Activated CD4-positive, alpha-beta T cell treated with anti-CD3 and anti-CD28 coated beads, Interleukin-2, amount 50 U/mL, for 4 hours (primary cell): Measurements from ENCODE around the gene LDLRAD4.
A peak's percentile ranks its signal among the peaks of the same experiment; 100 is the strongest.

Source experiments
- DNase-seq, 2 experiments: peaks; one replicate each; pipeline ENCODE4 v3.0.0-alpha.2; 2020

LDLRAD4 gene

DNA sequence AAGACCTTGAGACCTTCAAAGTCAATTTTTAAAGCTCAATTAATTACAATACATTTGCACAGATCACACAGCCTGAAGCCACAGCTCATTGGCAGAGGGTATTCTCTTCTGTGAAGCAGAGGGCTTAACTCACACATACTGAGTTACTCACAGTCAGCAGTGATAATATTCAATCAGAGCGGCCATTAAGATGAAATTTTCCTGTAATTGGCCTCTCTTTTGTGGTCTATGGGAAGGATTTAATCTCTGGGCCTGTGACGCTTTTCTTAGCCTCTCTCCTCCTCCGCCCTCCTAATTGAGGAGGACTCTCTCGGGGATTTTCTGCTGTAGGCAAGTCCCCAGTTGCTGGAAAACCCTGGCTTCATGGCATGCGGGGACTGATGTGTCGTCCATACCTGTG lies 12.3 kb upstream of the LDLRAD4 start:
- DNase-seq = no peak

DNA sequence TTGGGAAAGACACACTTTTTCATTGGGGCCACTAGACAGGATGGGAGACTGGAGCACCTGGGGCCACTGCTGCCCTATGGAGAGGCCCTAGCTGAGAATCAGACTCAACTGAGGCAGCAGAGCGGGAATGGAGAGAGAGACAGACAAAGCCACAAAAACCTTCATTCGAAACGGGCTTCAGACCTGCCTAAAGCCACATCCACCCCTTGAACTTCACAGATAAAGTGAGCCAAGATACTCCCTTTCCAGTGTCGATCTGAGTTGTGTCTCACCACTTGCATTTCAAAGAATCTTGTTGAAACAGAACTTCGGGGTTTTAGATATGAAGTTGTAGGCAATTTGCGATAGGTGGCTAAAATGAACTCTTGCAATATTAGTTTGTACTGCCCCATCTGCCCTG lies 11.3 kb upstream of the LDLRAD4 start:
- DNase-seq = no peak

DNA sequence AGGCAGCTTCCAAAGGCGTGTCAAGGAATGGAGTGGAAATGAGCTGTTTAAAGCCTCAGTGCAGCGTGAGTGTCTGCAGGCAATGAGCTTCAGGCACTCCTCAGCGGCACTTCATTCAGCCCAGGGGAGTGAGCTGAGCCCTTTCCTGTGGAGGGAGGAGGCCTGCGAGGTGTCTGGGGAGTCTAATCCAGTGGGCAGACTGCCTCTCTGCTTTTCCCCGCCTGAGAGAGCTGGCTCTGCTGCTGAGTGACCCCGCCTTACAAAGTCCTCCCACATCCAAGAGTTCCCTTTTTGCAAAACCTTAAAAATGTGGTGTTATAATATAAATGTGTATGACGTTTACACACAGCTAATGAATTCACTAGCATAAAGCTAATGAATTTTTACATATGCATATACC lies 7.0 kb upstream of the LDLRAD4 start:
- DNase-seq = no peak

DNA sequence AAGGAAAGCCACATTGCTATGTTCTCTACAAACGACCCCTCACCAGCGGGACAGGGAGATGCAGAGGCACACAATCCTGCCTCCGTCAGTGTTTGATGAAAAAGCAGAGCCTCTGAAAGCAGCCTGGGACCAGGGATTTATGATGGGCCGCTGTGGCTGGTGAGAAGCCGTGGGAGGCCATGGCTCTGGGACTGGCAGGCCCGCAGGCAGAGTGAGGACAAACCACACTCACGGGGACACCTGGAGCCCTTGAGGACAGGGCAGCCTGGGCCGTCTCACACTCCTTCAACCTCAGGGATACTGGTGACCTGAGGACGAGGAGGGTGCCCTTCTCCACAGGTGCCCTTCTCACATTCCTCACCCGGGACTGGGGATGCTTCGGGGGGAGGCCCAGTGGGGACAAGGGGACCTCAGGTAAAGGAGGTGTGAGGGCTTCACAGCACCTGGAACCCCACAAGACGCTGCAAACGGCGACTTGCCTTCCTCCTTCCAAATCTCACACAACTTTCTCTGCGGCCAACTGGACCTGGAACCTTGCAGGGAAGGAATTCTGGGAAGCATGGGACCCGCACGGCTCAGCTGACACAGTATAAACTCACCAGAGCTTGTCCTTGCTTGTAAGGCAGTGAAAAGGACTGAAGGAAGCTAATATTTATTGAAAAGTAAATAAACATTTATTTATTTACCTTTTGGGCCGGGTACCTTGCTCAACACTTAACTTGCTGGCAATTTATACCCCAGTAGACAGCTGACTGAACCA lies 5.3 kb upstream of the LDLRAD4 start:
- DNase-seq = no peak

DNA sequence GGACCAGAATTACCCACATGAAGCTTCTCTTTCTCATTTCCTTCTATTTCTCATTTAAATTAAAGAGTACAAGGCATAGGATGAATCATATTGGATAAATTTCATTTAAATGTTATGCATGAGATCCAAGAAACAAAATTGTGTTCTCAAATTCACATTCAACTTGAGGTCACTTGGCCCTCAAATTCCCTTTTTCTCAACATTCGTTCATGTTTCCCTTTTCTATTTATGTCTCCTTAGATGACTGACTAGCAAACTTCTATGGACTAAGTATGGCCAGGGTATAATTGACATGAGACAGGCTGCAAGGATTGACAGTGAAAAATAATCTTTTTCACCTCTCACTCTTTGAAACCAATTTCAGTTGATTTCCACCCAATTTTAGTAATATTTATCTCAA lies 4.0 kb upstream of the LDLRAD4 start:
- no peak for DNase-seq

DNA sequence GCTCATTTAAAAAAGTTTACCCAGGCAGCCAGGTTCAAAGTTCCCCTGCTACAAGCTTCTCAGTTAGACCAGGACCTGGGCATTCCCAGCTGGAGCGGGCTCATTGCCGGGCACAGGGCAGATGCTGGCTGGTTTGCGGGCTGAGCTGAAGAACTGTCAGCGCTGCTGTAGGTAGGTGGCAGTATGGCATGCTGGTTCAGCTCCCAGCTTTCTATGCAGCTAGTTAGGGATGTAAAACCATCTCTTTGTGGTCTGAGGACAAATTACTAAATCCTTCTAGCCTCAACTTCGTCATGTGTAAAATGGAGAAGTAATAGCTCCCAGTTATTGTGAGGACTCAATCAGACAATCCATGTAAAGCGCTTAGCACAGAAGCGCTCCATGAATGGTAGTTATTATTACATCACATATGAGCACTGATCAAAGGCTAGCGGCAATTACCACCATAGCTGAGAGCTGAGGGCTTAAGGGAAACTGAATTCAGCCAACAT lies 2.4 kb upstream of the LDLRAD4 start:
- peak in 1 of 2 experiments; percentile 46 for DNase-seq

DNA sequence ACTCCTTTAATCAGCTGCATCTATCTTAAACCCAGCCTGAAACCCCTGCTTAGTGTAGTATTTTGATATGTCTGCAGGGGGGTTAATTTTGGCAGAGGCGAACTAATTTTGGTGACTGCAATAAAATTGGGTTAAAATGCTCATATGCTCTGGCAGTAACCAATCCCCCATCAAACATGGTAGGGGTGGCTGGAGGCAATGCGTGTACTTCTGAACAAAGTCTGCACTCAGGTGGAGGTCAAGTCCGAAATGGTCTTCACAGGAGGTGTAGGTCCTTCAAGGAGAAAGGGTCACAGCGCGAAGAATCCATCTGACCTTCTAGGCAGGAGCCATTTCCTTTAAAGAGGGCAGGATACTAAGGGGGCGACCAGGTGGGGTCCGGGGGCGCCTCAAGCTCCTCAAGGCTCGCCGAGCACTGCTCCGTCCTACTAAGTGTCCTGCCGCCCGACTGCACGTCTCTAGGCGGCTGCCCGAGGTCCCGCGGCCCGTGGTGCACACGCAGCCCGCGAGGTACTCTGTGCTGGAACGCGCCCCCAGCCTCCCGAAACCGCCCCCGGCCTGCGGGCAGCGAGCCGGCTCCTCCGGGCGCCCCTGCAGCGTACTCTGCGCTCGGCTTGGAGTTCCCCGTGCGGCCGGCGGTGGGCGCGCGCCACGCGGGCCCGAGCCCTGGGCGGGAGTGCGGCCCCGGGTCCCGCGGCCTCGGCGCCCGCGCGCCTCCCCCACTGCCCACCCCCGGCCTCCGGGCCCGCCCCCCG lies 1.7 kb upstream of the LDLRAD4 start:
- peak in 1 of 2 experiments; percentile 34 for DNase-seq

DNA sequence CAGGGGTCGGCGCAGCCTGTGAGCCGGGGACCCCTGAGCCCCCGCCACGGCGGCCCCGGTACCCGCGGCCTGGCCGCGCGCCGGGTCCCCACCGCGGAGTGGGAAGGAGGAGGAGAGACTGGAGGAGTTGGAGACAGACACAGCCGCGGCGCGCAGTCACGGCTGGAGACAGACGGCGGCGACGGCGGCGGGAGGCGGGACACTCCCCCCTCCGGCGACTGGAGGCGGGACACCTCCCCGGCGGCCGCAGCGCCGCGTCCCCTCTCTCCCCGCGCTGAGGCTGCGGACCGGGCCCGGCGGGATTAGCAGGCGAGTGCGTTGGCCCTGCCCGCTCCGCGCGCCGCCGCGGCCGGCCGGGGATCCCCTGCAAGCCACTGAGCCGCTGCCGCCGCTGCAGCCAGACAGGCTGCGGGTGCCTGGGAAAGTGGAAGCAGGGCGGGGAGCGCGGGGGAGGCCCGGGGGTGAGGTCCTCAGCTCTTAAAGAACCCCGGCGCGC lies 1.0 kb upstream of the LDLRAD4 start:
- DNase-seq = peak; percentile 48 to 55

DNA sequence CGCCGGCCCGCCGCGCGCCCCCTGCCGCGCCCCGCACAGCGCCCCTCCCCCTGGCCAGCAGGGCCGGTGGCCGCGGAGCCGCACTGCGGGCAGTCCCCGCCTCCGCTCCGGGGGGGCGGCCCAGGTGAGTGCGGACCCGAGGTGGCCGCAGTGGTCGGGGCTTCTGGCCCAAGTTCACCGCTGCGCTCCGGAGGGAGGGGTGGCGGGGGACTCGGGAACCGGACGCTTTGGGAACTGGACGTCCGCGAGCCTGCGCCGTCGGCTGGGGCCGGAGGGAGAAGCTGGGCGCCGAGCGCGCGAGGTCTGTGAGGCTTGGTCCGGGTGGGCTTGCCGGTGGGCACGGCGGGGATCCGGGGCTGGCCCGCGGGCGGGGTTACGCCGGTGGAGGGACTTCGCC lies 591 bp upstream of the LDLRAD4 start:
- no peak for DNase-seq

DNA sequence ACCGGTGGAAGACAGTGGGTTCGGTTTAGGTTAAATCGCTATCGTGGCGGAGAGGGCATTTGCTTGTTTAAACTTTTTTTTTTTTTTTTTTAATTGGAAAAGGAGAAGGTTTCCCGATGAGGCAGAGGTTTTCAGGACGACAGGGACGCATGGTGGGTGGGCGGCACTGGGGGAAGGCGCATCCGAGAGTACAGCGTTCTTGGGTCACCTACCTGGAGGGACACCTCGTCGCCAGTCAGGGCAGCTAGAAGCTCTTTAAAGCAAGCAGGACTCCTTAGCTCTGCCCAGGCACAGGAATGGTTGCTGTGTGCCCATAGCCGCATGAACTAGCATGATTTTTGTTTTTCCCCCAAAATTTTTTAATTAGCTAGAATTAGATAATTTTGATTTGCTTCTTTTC lies 437 bp downstream of the LDLRAD4 start:
- DNase-seq = no peak

DNA sequence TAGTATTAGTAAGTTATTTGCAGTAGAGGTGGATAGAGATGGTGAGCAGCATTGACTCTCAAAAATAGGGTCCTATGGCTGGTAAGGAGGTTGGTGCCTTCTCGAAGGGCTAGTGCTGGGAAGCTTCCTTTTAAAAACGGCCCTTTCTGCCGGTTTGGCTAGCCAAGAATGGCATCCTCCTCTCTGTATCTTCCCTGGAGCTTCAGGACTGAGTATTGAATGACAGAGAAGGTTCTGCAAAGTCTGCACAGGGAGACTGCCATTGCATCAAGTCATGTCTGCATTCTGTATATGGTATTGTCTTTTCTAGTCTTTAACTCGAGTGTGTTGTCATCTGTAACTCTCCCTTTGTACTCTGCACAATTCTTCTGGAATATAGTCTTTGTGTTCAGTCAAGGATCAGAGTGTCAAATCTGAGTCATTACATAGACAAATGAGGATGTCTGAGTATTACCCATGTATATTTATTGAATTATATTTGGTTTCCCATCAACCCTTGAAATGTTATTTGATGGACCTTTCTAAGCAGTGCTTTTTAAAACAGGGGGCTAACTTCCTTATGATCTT lies 1.1 kb downstream of the LDLRAD4 start:
- DNase-seq = no peak

DNA sequence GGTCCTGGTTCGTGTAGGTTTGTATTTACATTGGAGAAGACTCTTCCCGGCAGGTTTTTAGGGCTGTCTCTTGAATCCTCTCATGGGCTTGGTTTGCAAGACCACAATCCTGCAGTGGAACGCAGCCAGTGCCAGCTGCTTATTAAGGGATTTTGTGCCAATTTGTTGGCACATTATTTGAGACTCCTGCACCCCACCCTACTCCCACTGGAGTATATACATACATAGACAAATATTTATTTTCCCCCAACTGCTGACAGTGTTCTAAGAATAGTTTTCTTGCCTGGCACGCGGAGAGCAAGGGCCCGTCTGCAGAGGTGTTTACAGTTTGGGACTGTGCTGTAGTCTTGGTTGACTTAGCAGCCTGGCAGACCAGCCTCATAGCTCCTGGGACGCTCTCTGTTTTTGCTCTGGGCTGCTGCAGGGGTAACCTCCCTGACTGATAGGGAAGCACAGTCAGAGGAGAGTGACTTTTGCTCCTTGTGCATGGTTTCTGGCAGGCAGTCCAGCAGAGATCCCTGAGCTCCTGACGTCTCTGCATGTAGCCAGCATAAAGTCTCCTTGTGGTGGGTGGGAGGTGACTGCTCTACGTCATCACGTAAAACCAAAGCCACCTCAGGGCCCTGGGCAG lies 1.9 kb downstream of the LDLRAD4 start:
- no peak for DNase-seq

DNA sequence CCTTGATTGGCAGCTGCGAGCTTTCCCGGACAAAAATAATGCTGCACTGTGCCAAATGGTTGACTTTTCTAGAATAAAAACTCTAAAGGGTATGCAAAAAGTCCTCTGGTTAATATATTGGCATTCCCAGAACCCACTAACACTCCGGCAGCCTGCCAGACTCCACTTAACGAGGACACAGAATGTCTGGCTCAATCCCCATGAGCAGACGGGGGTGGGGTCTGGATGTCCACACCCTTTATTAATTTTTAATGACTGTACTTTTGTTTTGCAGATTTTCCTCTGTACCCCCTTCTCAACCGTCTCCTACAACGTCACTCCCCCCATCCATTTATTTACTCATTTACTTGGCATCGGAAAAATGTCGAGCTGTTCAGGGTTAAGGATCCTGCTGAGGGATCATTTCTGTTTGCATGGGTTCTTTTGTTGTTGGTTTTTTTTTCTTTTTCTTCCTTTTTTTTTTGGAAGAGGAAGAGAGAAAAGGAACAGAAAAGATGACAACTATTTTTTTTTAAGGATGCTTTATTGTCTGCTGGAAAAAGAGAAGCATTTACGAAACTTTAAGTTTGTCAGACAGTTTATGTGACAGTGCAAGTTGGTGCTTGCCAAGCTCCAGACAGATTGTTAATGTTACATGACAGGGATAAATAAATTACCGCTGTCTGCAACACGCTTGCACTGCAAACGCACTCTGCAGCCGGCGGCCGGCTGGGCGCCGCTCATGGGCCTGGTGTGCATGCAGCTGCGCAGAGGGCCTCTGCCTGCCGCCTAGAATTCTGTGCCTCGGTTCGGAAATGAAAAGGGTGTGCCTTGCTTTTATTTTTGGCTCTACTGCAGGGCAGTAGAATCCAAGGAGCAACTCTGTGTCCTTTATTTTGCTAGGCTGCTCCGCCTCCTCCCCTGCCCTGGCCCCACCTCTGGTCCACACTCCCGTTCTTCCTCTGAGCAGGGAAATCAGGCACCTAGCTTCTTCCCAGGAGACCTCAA lies 3.6 kb downstream of the LDLRAD4 start:
- no peak for DNase-seq

DNA sequence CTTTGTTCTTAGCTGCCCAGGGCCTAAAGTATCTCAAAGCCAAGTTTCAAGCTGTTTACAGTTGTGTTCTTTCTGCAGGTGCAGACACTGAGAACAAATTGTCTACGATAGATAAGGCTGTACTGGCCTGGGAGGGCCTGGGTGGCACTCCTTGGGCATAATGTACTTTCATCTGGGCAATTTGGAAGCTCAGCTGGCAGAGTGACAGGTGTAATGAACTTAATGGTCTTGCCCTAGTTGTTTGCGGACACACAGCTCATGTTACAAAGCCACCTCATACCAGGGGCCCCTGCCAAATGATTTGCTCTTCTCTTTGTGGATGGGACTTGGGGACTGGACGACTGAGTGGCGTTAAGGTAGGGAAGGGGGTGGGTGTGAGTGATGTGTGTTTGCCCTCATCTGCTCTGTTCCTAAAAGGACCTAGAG lies 4.3 kb downstream of the LDLRAD4 start:
- DNase-seq = no peak

DNA sequence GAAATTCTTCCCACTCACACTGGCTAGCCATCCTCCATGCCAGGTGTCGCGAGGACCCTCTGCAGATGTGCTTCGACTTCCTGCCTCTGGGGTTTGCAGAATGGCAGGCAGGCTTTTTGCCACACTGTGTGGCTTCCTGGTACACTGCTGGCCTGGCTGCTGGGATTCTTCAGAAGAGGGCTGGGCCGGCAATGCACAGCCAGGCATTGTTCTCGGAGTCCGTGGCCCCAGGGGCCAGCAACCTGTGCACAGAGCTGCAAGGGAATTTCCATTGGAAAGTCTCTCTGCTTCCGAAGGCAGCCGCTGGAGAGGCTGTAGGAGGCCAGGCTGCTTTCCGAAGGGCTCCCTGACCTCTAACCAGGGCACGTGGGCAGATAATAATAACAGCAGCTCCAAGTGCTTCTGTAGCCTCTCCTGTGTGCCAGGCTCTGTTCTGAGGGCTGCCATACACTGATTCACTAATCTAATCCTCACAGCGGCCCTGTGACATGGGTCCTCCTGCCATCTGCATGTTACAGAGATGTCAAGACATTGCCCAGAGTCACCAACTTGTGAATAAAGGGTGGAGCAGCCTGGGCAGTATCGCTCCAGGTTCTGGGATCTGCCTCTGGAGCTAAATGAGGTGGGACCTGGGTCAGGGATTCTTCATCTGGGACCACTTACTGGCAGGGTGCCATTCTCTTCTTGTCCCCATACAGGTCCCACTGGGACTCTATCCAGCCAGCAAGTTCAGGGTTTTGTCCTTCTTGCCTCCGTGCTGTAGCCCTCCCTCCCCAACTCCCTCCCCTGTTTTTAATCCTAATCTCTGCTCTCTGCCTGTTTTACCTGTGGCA lies 5.0 kb downstream of the LDLRAD4 start:
- DNase-seq = no peak

DNA sequence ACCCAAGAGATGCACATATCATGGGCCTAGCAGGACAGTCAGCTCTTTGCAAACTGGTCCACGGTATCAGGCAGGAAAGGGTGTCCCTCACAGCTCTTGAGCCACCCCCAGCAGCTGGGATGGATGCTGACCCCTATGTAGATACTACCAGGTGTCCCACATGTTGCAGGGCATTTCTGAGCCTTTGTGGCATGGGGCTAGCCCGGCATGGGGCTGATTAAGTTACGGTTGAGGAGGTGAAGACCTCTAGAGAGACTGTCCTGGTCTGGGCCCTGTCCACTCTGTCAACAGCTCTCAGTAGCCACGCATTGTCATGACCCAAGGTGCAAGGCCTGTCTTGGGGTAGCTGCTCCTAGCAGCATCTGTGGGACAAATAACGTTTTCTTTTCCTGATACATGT lies 6.7 kb downstream of the LDLRAD4 start:
- no peak for DNase-seq

DNA sequence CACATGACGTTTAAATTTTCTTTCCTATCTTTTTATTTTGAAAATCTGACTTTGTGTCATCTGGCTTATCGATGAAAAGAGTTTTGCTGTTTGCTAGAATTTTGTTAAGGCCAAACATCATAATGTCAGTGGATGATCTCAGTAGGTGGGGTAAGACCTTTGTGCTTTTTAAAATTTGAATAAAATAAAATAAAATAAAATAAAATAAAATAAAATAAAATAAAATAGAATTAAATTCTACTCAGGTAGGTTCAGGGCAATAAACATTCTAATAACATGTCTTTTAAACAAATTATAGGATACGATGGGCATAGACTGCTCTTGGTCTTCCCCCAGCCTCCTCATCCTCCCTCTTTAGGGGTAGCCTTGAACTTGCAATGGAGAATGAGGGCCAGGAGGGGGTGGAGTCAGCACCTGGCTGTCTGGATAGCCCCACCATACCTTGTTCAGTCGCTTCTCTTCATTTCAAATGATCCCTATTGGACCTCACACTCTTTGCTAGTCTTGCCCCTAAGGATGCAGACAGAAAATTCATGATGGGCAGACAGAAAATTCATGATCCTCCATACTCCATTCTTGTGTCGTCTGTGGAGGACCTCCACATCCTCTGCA lies 8.1 kb downstream of the LDLRAD4 start:
- no peak for DNase-seq

DNA sequence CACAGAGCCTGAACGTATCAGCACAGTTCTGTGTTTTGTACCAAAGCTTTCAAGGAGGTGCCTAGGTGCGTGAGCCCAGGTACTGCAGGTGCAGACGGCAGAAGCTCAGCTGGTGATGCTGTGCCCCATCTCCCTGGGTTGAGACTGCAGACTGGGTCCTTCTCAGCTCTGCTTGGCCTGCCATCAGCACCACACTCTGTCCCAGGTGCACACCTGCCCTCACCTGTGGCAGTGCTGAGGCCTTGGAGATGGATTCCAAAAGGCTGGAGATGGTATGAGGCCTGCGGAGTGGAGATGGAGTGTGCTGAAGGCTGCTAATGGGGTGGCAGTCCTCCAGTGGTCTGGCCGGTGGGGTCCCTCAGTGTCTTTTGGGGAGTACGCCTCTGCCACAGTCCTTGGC lies 9.3 kb downstream of the LDLRAD4 start:
- DNase-seq = no peak

DNA sequence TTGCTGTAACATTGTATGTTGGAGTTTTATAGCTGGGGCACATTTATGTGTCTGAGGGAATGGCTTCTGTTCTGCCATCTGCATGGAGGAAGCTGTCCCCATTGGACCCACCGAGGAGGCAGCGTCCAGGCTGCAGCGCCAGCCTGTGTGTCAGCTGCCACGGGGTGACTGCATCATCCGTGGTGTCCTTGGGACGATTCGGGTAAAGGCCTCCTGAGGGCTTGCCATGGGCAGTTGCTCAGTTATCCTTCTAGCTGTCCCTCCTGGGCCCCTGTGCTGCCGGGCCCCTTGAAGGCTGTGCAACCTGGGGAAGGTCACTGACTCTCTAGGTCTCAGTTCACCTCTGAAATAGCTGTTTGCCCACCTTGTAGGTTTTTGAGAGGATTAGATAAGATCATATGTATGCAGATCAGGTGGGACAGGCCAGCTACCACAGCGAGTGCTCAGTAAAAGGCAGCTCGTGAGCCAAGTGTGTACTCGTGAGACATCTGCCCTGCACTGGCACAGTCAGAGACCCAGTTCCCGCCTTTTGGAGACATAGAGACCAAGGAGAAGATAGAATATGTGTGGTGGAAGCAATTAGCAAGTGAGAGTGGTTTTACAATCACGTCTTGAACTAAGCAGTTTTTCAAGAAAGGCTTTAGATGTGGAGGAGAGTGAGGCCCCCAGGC lies 10.6 kb downstream of the LDLRAD4 start:
- no peak for DNase-seq

DNA sequence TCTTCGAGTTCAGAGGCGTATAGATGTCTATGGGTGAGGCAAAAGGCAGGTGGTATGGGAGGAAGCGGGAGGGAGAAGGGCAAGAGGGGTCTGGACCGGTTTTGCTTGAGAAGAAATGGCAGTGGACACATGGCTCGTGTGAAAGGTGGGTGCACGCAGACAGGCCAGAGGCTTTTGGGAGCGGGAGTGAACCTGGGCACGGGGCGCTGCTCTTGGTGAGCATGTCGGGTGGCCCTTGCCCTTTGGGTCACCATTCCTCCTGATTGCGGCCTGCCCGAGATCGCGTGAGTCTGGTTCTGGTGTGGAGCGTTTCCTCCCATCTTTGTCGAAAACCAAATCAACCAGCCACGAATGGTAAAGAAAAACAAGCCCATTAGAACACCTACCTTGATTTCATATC lies 12.6 kb downstream of the LDLRAD4 start:
- DNase-seq = no peak
